AG08396 (cell line): ENCODE measurements around the gene P2RX5.
A peak's percentile ranks its signal among the peaks of the same experiment; 100 is the strongest.

Experiments used
- DNase-seq: peaks from one replicate; pipeline ENCODE4 v3.0.0; 2012; ENCODE audit warnings: low spot score, mixed read lengths

Gene P2RX5

GRCh38 chr17:3656755-3657587 lies 39.0 kb downstream of the P2RX5 start:
- DNase-seq = no peak

- DNase-seq = no peak
These were observed 39.6 kb downstream of the P2RX5 start for GRCh38 chr17:3656353-3656752.

- no peak for DNase-seq
These were observed 40.2 kb downstream of the P2RX5 start for GRCh38 chr17:3655766-3656165.

GRCh38 chr17:3647769-3648555 lies 48.0 kb downstream of the P2RX5 start:
- peak; percentile 67 for DNase-seq

GRCh38 chr17:3647251-3647650 lies 48.7 kb downstream of the P2RX5 start:
- DNase-seq = no peak

GRCh38 chr17:3645310-3645709 lies 50.6 kb downstream of the P2RX5 start:
- no peak for DNase-seq

- DNase-seq = no peak
These were observed 52.0 kb downstream of the P2RX5 start for GRCh38 chr17:3643889-3644349.

- DNase-seq = no peak
These were observed 54.1 kb downstream of the P2RX5 start for GRCh38 chr17:3641717-3642486.

GRCh38 chr17:3641014-3641413 lies 54.9 kb downstream of the P2RX5 start:
- no peak for DNase-seq

- DNase-seq = no peak
These were observed 55.9 kb downstream of the P2RX5 start for GRCh38 chr17:3639981-3640596.

- DNase-seq = no peak
These were observed 59.0 kb downstream of the P2RX5 start for GRCh38 chr17:3636908-3637373.

GRCh38 chr17:3636154-3636907 lies 59.6 kb downstream of the P2RX5 start, which contains the start of the genes CTNS and SHPK:
Gene CTNS (plus strand): TSS chr17:3636760. CDS start chr17:3640207, 3,447 bp downstream.
Gene SHPK (minus strand): TSS chr17:3636250. CDS start chr17:3636219, 31 bp downstream.
- DNase-seq = peak; percentile 99

GRCh38 chr17:3635474-3636153 lies 60.3 kb downstream of the P2RX5 start:
- DNase-seq = no peak

- DNase-seq = no peak
These were observed 63.7 kb downstream of the P2RX5 start for GRCh38 chr17:3632287-3632686.

- no peak for DNase-seq
These were observed 65.2 kb downstream of the P2RX5 start for GRCh38 chr17:3630781-3631180.

GRCh38 chr17:3627769-3628167 lies 68.2 kb downstream of the P2RX5 start:
- DNase-seq = no peak

- no peak for DNase-seq
These were observed 68.9 kb downstream of the P2RX5 start for GRCh38 chr17:3626831-3627768.
